ENCODE results near the gene C17orf67. TPM values are rescaled to one million over a fixed set of nuclear protein-coding genes. Genes with fewer than 3 reads are reported as not detected.

The C17orf67 gene
- total RNA-seq, 6 donors from 2014 or later: 0.76 to 4.2 (median 1.6) TPM

DNA sequence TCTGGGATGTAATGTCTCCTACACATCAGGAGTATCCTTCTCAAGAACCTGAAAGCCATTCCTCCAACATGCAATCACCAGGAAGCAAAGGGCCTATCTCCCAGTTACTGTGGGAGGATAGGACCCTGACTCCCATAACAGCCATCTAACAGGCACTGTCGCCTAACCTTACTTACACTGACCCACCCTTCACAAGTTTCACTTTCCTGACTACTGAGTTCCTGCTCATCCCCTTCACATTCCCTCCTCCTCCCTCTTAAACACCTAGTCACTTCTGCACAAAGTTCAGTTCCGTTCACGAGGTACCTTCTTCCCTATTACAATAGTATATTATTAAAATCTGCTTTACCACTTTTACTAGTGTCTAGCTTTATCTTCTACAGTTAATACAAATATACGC lies 1.3 kb downstream of the C17orf67 start:
- ATAC-seq (ENCODE audit: low FRiP score in 2 of 2) (no peak), DNase-seq (no peak)
- TF ChIP-seq, protein P1, sequence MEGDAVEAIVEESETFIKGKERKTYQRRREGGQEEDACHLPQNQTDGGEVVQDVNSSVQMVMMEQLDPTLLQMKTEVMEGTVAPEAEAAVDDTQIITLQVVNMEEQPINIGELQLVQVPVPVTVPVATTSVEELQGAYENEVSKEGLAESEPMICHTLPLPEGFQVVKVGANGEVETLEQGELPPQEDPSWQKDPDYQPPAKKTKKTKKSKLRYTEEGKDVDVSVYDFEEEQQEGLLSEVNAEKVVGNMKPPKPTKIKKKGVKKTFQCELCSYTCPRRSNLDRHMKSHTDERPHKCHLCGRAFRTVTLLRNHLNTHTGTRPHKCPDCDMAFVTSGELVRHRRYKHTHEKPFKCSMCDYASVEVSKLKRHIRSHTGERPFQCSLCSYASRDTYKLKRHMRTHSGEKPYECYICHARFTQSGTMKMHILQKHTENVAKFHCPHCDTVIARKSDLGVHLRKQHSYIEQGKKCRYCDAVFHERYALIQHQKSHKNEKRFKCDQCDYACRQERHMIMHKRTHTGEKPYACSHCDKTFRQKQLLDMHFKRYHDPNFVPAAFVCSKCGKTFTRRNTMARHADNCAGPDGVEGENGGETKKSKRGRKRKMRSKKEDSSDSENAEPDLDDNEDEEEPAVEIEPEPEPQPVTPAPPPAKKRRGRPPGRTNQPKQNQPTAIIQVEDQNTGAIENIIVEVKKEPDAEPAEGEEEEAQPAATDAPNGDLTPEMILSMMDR (IDR thresholded peaks at IDR 0.05): no peak
- no peak for TF ChIP-seq POLR2AphosphoS5 (IDR thresholded peaks at IDR 0.05)
- TF ChIP-seq EP300 (IDR thresholded peaks at IDR 0.05): no peak
- TF ChIP-seq POLR2A (IDR thresholded peaks at IDR 0.05): no peak
- WGBS, 2 donors: 34 to 59% methylated on average over 4 of the region's 4 CpGs
- Histone ChIP-seq H3K36me3 (no peaks in the 10 kb centered on the region), H3K9me3 (no peaks in the 10 kb centered on the region), H3K4me1 (peaks cover 19 to 29% (median 24%) of the 10 kb centered on the region in 4 donors), H3K27ac (peak overlapping the region; percentile 32 to 98 (median 62)), H3K27me3 (no peaks in the 10 kb centered on the region), H3K4me3 (peak overlapping the region; percentile 51 to 97 (median 84))

DNA sequence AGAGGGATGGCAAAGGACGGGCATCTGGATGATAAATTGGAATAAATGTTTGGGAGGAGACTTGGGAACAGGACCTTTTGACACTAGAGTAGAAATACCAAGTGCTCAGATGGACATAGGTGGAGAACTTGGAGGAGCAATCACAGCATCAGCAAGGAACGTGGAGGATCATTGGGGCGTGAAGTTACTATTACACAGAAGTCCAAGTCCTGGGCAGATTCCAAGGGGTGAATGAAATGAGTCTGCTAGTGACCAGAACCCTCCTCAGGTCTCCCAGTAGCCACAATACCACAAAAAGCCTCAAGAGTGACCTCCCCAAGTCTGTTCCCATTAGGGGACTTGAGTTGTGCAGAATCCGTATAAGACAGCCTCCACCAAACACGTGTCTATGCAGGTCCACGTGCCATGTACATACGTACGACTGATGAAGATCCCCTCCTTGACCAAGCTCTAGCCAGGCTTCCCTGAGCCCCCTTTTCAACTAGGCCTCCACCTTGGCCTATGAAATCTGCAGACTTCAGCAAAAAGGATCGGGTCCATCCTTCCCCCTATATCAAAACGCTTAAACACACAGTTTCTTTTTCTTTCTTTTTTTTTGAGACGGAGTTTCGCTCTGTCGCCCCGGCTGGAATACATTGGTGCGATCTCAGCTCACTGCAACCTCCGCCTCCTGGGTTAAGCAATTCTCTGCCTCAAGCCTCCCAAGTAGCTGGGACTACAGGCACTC lies 2.2 kb downstream of the C17orf67 start:
- no peak for ATAC-seq (ENCODE audit: low FRiP score in 2 of 2)

DNA sequence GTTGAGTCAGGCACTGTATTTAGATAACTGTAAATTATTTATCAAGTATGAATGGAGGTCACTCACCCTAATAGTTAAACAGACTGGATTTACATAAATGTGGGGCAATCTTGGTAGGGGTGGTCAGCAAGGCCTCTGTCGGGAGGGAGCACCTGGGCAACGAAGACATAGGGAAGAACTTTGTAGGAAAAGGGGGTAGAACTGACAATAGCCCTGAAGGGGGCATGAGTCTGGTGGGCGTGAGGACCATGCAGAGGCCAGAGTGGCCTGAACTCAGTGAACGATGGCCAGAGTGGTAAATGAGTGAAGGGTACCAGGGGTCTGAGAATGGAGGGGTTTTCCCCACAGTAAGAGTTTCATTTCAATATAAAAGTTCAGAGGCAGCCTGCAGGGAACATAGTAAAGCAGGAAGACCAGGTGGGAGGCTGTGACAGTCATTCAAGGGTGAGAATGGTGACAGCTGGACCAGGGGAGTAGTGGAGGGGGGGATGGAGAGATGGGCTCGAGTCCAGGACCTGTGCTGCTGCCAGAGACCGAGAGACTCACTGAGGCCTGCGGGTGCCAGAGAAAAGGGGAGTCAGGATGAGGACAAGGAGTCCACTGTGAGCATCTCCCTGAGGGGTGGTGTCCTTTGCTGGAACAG lies 2.9 kb downstream of the C17orf67 start:
- WGBS, 2 donors: 83% methylated on average over 7 of the region's 7 CpGs

More for the DNA sequence above, 2.2 kb downstream of the C17orf67 start:
- no peak for DNase-seq
- Histone ChIP-seq H3K36me3 (no peaks in the 10 kb centered on the region), H3K4me3 (no peak overlapping the region), H3K27me3 (no peaks in the 10 kb centered on the region), H3K4me1 (peaks cover 19 to 29% (median 23%) of the 10 kb centered on the region in 4 donors), H3K27ac (no peak overlapping the region), H3K9me3 (no peaks in the 10 kb centered on the region)
- WGBS, 2 donors: 92 to 95% methylated on average over 16 of the region's 16 CpGs
- no peak for TF ChIP-seq POLR2AphosphoS5 (IDR thresholded peaks at IDR 0.05)
- TF ChIP-seq EP300 (IDR thresholded peaks at IDR 0.05): no peak
- TF ChIP-seq, protein P1 (IDR thresholded peaks at IDR 0.05): no peak
- TF ChIP-seq POLR2A (IDR thresholded peaks at IDR 0.05): no peak

DNA sequence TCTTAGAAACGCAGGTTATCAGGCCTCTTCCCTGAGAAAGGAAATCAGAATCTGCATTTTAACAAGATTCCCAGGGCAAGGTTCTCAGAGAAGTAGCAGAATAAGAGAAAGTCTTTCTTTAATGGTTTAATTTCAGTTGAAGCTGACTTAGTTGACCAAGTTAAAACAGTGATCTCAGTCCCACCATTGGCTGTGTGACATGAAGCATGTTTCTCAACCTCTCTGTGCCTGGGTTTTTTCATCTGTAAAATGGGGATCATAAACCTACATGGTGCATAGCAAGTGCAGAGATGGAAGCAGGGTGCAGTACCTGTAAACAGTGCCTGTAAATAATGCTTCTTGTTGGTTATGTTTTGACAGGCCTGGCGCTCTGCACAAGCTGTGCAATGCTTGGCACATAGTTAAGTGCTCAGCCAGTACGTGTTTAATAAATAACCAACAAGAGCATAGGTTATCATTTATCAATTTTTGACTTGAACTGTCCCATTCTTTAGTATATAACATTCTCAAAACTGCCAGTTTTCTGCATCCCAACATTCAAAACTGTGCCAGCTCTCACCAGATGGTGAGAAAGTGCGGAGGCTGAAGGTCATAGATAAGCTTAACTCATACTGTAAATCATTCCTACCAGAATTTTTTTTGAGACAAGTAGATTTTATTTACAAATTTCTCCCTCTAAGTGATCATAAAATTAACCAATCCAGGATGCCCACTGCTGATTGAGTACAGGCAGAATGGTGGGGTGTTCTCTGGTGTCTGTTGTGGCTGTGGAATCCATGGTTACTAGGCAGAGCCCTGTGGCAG lies 6.9 kb downstream of the C17orf67 start:
- Histone ChIP-seq H3K4me1 (peaks cover 0 to 2% (median under 1%) of the 10 kb centered on the region in 4 donors), H3K4me3 (no peak overlapping the region), H3K9me3 (no peaks in the 10 kb centered on the region), H3K36me3 (no peaks in the 10 kb centered on the region), H3K27ac (no peak overlapping the region), H3K27me3 (no peaks in the 10 kb centered on the region)
- DNase-seq (no peak), ATAC-seq (ENCODE audit: low FRiP score in 2 of 2) (no peak)
- WGBS, 2 donors: 91 to 97% methylated on average over 4 of the region's 4 CpGs
- TF ChIP-seq POLR2AphosphoS5 (IDR thresholded peaks at IDR 0.05) (no peak), POLR2A (IDR thresholded peaks at IDR 0.05) (no peak), EP300 (IDR thresholded peaks at IDR 0.05) (no peak)
- TF ChIP-seq, protein P1 (IDR thresholded peaks at IDR 0.05): no peak

More for the DNA sequence above, 2.9 kb downstream of the C17orf67 start:
- TF ChIP-seq EP300 (IDR thresholded peaks at IDR 0.05) (no peak), POLR2A (IDR thresholded peaks at IDR 0.05) (no peak), POLR2AphosphoS5 (IDR thresholded peaks at IDR 0.05) (no peak)
- TF ChIP-seq, protein P1 (IDR thresholded peaks at IDR 0.05): no peak
- DNase-seq (no peak), ATAC-seq (ENCODE audit: low FRiP score in 2 of 2) (no peak)
- no peaks in the 10 kb centered on the region for H3K9me3 ChIP-seq
- H3K36me3 ChIP-seq: no peaks in the 10 kb centered on the region
- no peak overlapping the region for H3K4me3 ChIP-seq
- peaks cover 19 to 27% (median 21%) of the 10 kb centered on the region in 4 donors for H3K4me1 ChIP-seq
- no peaks in the 10 kb centered on the region for H3K27me3 ChIP-seq
- no peak overlapping the region for H3K27ac ChIP-seq
